ENCODE data around the gene ERC2.

The ERC2 gene

GRCh38 chr3:55623786-55624185 lies 844.5 kb downstream of the ERC2 start:
- peak overlapping the region; percentile 63 for H2AK5ac ChIP-seq (ENCODE audit: low read length)
- no peak overlapping the region for H3K14ac ChIP-seq (ENCODE audit: low read length)
- H3K79me1 ChIP-seq (ENCODE audit: low read length), result peaks cover 22% of the 10 kb centered on the region
- peaks cover 2% of the 10 kb centered on the region for H3K79me2 ChIP-seq (ENCODE audit: control insufficient read depth, insufficient read depth, low read length, poor library complexity)
- H3K4me3 ChIP-seq (ENCODE audit: low read depth, low read length), result no peak overlapping the region
- no peak overlapping the region for H3K18ac ChIP-seq (ENCODE audit: low read length)
- H3K4ac ChIP-seq (ENCODE audit: low read depth, low read length), result no peak overlapping the region
- H3K9ac ChIP-seq (ENCODE audit: low read length), result no peak overlapping the region
- H3K27ac ChIP-seq (ENCODE audit: low read depth, low read length), result no peak overlapping the region
- no peaks in the 10 kb centered on the region for H3K9me3 ChIP-seq (ENCODE audit: insufficient read depth, low read depth, low read length)
- H2BK120ac ChIP-seq (ENCODE audit: insufficient read depth, low read length, poor library complexity), result no peak overlapping the region
- H2BK5ac ChIP-seq (ENCODE audit: low read depth, low read length, poor library complexity), result no peak overlapping the region
- no peak overlapping the region for H3K4me2 ChIP-seq (ENCODE audit: low read length)
- no peaks in the 10 kb centered on the region for H3K36me3 ChIP-seq (ENCODE audit: control insufficient read depth in 1 of 2, insufficient read depth in 2 of 2, low read length in 2 of 2)
- no peaks in the 10 kb centered on the region for H3K27me3 ChIP-seq (ENCODE audit: insufficient read depth, low read length)
- H3K4me1 ChIP-seq (ENCODE audit: control insufficient read depth in 1 of 2, insufficient read depth in 2 of 2, low read length in 2 of 2), result peaks cover 12 to 24% of the 10 kb centered on the region in 2 experiments
- no peak overlapping the region for H2BK12ac ChIP-seq (ENCODE audit: low read length)
- H4K8ac ChIP-seq (ENCODE audit: low read depth, low read length), result no peak overlapping the region
- H4K12ac ChIP-seq (ENCODE audit: low read depth, low read length), result no peak overlapping the region
- WGBS (ENCODE audit: extremely low coverage, insufficient coverage, insufficient read length), result no CpG with 5 or more reads among the region's 2 CpGs
- no peak overlapping the region for H4K91ac ChIP-seq (ENCODE audit: low read depth, low read length)
- H3K23ac ChIP-seq (ENCODE audit: low read length), result no peak overlapping the region
- H2AFZ ChIP-seq (ENCODE audit: insufficient read depth, low read length, poor library complexity), result no peak overlapping the region
- DNase-seq, result peak in 1 of 2 donors; percentile 57

GRCh38 chr3:55622733-55623132 lies 845.5 kb downstream of the ERC2 start:
- H2BK5ac ChIP-seq (ENCODE audit: low read depth, low read length, poor library complexity), result no peak overlapping the region
- no CpG with 5 or more reads among the region's 3 CpGs for WGBS (ENCODE audit: extremely low coverage, insufficient coverage, insufficient read length)
- no peak overlapping the region for H3K9ac ChIP-seq (ENCODE audit: low read length)
- no peak overlapping the region for H3K4me2 ChIP-seq (ENCODE audit: low read length)
- H3K14ac ChIP-seq (ENCODE audit: low read length), result no peak overlapping the region
- peak in 1 of 2 donors; percentile 21 for DNase-seq
- no peaks in the 10 kb centered on the region for H3K36me3 ChIP-seq (ENCODE audit: control insufficient read depth in 1 of 2, insufficient read depth in 2 of 2, low read length in 2 of 2)
- H2BK12ac ChIP-seq (ENCODE audit: low read length), result peak overlapping the region; percentile 79
- H4K8ac ChIP-seq (ENCODE audit: low read depth, low read length), result no peak overlapping the region
- no peak overlapping the region for H3K27ac ChIP-seq (ENCODE audit: low read depth, low read length)
- H3K4me1 ChIP-seq (ENCODE audit: control insufficient read depth in 1 of 2, insufficient read depth in 2 of 2, low read length in 2 of 2), result peaks cover 12 to 24% of the 10 kb centered on the region in 2 experiments
- no peak overlapping the region for H3K18ac ChIP-seq (ENCODE audit: low read length)
- no peak overlapping the region for H3K23ac ChIP-seq (ENCODE audit: low read length)
- H3K4me3 ChIP-seq (ENCODE audit: low read depth, low read length), result no peak overlapping the region
- H2BK120ac ChIP-seq (ENCODE audit: insufficient read depth, low read length, poor library complexity), result no peak overlapping the region
- peaks cover 2% of the 10 kb centered on the region for H3K79me2 ChIP-seq (ENCODE audit: control insufficient read depth, insufficient read depth, low read length, poor library complexity)
- no peaks in the 10 kb centered on the region for H3K27me3 ChIP-seq (ENCODE audit: insufficient read depth, low read length)
- H3K9me3 ChIP-seq (ENCODE audit: insufficient read depth, low read depth, low read length), result no peaks in the 10 kb centered on the region
- H2AK5ac ChIP-seq (ENCODE audit: low read length), result peak overlapping the region; percentile 59
- peaks cover 22% of the 10 kb centered on the region for H3K79me1 ChIP-seq (ENCODE audit: low read length)
- no peak overlapping the region for H3K4ac ChIP-seq (ENCODE audit: low read depth, low read length)
- no peak overlapping the region for H2AFZ ChIP-seq (ENCODE audit: insufficient read depth, low read length, poor library complexity)
- no peak overlapping the region for H4K12ac ChIP-seq (ENCODE audit: low read depth, low read length)
- H4K91ac ChIP-seq (ENCODE audit: low read depth, low read length), result peak overlapping the region; percentile 3

GRCh38 chr3:55622116-55622515 lies 846.2 kb downstream of the ERC2 start:
- Histone ChIP-seq H3K9ac (ENCODE audit: low read length) (no peak overlapping the region), H2BK120ac (ENCODE audit: insufficient read depth, low read length, poor library complexity) (no peak overlapping the region), H4K91ac (ENCODE audit: low read depth, low read length) (no peak overlapping the region), H3K79me1 (ENCODE audit: low read length) (peaks cover 22% of the 10 kb centered on the region), H3K27me3 (ENCODE audit: insufficient read depth, low read length) (no peaks in the 10 kb centered on the region), H3K4ac (ENCODE audit: low read depth, low read length) (no peak overlapping the region), H2AK5ac (ENCODE audit: low read length) (no peak overlapping the region), H3K4me2 (ENCODE audit: low read length) (no peak overlapping the region), H4K12ac (ENCODE audit: low read depth, low read length) (no peak overlapping the region), H3K36me3 (ENCODE audit: control insufficient read depth in 1 of 2, insufficient read depth in 2 of 2, low read length in 2 of 2) (no peaks in the 10 kb centered on the region), H2BK12ac (ENCODE audit: low read length) (no peak overlapping the region), H4K8ac (ENCODE audit: low read depth, low read length) (no peak overlapping the region), H3K18ac (ENCODE audit: low read length) (no peak overlapping the region), H2AFZ (ENCODE audit: insufficient read depth, low read length, poor library complexity) (no peak overlapping the region), H3K4me3 (ENCODE audit: low read depth, low read length) (no peak overlapping the region), H3K4me1 (ENCODE audit: control insufficient read depth in 1 of 2, insufficient read depth in 2 of 2, low read length in 2 of 2) (peaks cover 15 to 26% of the 10 kb centered on the region in 2 experiments), H3K79me2 (ENCODE audit: control insufficient read depth, insufficient read depth, low read length, poor library complexity) (peaks cover 2% of the 10 kb centered on the region), H3K23ac (ENCODE audit: low read length) (no peak overlapping the region), H3K9me3 (ENCODE audit: insufficient read depth, low read depth, low read length) (no peaks in the 10 kb centered on the region), H3K14ac (ENCODE audit: low read length) (no peak overlapping the region), H2BK5ac (ENCODE audit: low read depth, low read length, poor library complexity) (no peak overlapping the region), H3K27ac (ENCODE audit: low read depth, low read length) (no peak overlapping the region)
- DNase-seq, result no peak
- WGBS (ENCODE audit: extremely low coverage, insufficient coverage, insufficient read length), result no CpG with 5 or more reads among the region's 3 CpGs

- Histone ChIP-seq H3K4me3 (ENCODE audit: low read depth, low read length) (no peak overlapping the region), H3K79me2 (ENCODE audit: control insufficient read depth, insufficient read depth, low read length, poor library complexity) (peaks cover 2% of the 10 kb centered on the region), H3K4ac (ENCODE audit: low read depth, low read length) (no peak overlapping the region), H2AFZ (ENCODE audit: insufficient read depth, low read length, poor library complexity) (no peak overlapping the region), H3K23ac (ENCODE audit: low read length) (no peak overlapping the region), H4K12ac (ENCODE audit: low read depth, low read length) (no peak overlapping the region), H3K14ac (ENCODE audit: low read length) (peak overlapping the region; percentile 77), H4K91ac (ENCODE audit: low read depth, low read length) (peak overlapping the region; percentile 38), H3K18ac (ENCODE audit: low read length) (no peak overlapping the region), H3K4me2 (ENCODE audit: low read length) (no peak overlapping the region), H3K4me1 (ENCODE audit: control insufficient read depth in 1 of 2, insufficient read depth in 2 of 2, low read length in 2 of 2) (peaks cover 20 to 29% of the 10 kb centered on the region in 2 experiments), H3K36me3 (ENCODE audit: control insufficient read depth in 1 of 2, insufficient read depth in 2 of 2, low read length in 2 of 2) (no peaks in the 10 kb centered on the region), H4K8ac (ENCODE audit: low read depth, low read length) (peak overlapping the region; percentile 50), H3K9ac (ENCODE audit: low read length) (no peak overlapping the region), H3K27me3 (ENCODE audit: insufficient read depth, low read length) (no peaks in the 10 kb centered on the region), H2BK5ac (ENCODE audit: low read depth, low read length, poor library complexity) (no peak overlapping the region), H2BK120ac (ENCODE audit: insufficient read depth, low read length, poor library complexity) (peak overlapping the region; percentile 30), H3K79me1 (ENCODE audit: low read length) (peaks cover 23% of the 10 kb centered on the region), H3K9me3 (ENCODE audit: insufficient read depth, low read depth, low read length) (no peaks in the 10 kb centered on the region), H2BK12ac (ENCODE audit: low read length) (peak overlapping the region; percentile 87), H3K27ac (ENCODE audit: low read depth, low read length) (peak overlapping the region; percentile 42), H2AK5ac (ENCODE audit: low read length) (no peak overlapping the region)
- WGBS (ENCODE audit: extremely low coverage, insufficient coverage, insufficient read length), result no CpG with 5 or more reads among the region's 2 CpGs
- no peak for DNase-seq
Measured at GRCh38 chr3:55621648-55622047, 846.6 kb downstream of the ERC2 start.
